OCI-LY7 (cell line): ENCODE data around the gene PCDH8.

ENCODE experiments used
- CTCF ChIP-seq: fragments of 200-600 bp; sonication (generic); conservative IDR thresholded peaks from 2 replicates; pipeline ENCODE4 v1.5.1; 2014; ENCODE audit warnings: mild to moderate bottlenecking, antibody characterized with exemption, low read length, moderate library complexity, mixed read lengths
- EZH2phosphoT487 ChIP-seq: fragments of 200-600 bp; sonication (generic); IDR thresholded peaks from 2 replicates; pipeline ENCODE4 v1.6.1; 2018; ENCODE audit warnings: low read depth, borderline replicate concordance, mild to moderate bottlenecking, mixed run types, antibody characterized with exemption, low read length, moderate library complexity, mixed read lengths

GRCh38 chr13:52798770-52799430 is 49.5 kb downstream of the PCDH8 start:
- TF ChIP-seq CTCF: no peak
- no peak for TF ChIP-seq EZH2phosphoT487
